GM21367 (cell line): ENCODE results near the gene FMN1.
"Not testable (repeated sequence)": the region's sequence is repeated elsewhere in the genome, so short reads cannot be mapped to it uniquely, and the experiment has no call there.

Experiments used
- ATAC-seq: cut with Tn5 transposase; IDR thresholded peaks from one replicate; pipeline ENCODE4 v1.9.1; 2021; ENCODE audit not compliant: unreplicated experiment

FMN1 gene

DNA sequence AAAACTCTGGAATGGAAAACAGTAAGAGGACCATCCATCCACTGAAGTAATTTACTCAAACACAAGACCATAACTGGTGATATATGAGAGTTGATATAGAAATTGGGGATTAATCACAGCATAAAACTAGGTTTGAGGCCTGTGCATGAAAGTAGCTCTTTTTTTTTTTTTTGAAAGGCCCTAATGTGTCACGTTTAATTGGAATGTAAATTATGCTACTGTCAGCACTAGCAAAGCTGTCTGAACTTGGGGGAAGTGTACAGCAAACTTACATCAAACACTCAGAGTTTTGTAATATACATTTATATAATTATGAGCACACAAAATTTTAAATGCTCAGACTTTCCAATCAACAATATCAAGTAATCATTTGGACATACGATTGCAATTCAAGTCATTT lies 322.6 kb downstream of the FMN1 start:
- ATAC-seq: no peak

DNA sequence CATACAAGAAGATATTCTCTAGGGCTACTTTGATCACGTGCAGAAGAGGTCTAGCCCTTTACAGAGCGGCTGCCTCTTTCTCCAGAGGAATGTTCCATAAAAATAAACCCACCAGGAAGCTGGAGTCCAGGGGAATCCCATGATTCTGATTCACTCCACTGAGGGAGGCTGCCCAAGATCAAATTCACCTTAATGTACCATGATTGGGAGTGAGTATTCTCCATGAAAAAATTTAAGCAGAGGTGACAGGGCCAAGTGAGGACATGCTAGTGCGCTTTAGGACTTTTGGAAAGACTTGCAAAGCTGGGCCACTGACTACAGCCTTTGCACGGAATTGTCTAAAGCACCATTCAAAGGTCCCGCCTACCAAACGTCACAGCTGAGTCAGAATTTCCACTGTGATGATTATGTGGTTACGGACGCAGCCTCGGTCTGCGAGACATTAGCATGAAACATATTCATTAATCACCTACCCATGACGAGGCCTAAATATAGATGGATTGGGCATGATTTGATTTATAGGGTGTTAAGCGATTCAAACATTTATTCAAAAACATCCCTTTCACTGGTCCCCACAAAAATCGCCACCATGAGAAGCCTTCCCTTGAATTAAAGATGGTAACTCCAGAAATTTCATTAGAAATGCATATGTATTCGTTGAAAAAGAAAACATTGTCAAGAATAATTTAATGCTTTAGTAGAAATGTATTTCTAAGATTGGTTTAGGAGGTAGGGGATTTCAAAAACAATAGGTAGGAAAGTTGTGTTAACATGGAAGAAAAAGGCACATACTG lies 324.1 kb downstream of the FMN1 start:
- peak; percentile 53 for ATAC-seq

DNA sequence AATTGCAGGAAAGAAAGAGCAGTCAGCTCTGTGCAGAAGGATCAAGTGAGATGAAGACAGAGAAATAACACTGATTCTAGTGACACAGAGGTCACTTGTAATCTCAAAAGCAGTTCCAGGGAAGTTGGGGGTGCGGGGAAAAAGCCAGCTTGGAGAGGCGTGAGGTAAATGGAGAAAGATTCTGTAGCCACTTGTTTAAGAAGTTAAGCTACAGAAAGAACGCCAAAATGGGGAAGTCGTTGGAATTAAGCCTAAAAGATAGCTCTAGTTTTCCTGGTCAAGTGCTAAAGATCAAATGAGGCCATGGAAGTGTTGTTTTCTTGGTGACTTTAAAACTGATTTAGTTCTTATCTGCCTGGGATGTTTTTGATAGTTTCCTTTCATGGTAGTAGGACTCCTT lies 324.7 kb downstream of the FMN1 start:
- ATAC-seq: no peak

DNA sequence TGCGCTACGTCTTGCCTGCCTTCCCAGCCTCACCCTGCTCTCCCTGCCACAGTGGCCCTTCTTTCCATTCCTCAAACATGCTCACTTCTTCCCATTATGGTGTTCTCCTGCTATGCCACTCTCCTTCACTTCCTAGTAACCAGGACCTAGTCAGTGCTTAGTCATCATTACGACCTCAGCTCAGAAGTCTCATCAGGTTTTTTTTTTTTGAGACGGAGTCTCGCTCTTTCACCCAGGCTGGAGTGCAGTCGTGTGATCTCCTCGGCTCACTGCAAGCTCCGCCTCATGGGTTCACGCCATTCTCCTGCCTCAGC lies 327.2 kb downstream of the FMN1 start:
- ATAC-seq: no peak

DNA sequence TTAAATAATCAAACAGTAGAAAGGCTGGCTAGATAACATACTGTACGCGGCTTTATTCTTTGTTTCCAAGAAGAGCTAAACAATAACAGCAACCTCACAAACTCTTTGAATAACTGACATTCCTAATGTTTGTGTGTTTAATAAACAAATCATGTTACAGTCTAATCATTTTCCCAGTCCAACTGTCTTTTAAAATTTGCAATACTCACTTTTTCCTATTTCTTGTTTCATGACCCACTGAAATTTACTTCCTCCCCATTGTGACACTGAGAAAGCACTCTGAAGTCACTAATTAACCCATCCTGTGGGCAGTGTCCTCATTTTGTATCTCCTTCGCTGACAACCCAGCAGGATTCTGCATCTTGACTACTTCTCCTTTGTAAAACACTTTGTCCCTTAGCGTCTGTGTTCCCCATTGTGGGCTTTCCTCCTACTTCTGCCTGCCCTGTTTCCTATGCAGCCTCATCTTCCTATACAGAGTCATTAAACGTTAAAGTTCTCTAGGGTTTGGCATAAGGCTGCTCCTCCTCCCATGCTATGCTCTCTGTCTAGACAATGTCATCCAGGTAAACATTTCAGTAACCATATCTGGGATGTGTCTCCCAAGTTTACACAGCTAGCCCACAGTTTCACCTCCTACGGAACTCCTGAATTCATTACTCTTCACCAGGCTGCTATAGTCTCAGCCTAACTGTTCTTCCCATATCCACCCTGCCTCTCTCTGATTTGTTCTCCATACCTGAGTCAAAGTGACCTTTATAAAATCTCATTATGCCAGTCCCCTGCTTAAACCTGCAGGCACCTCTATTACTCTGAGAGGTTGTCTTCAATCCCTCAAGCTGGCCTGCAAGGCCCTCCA lies 327.8 kb downstream of the FMN1 start:
- ATAC-seq: no peak

DNA sequence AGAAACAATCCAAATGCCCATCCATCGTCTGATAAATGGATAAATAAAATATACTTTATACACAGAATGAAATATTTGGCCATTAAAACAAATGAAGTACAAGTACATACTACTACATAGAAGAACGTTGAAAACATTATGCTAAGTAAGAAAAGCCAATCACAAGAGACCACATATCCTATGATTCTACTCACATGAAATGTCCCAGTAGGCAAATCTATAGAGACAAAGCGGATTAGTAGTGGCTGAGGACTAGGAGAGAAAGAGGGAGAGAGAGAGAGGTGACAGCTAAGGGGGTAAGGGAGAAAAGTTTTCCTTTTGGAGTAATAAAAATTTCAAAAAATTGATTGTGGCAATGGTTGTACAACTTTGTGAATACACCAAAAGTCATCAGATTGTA lies 329.7 kb downstream of the FMN1 start:
- ATAC-seq: no peak

DNA sequence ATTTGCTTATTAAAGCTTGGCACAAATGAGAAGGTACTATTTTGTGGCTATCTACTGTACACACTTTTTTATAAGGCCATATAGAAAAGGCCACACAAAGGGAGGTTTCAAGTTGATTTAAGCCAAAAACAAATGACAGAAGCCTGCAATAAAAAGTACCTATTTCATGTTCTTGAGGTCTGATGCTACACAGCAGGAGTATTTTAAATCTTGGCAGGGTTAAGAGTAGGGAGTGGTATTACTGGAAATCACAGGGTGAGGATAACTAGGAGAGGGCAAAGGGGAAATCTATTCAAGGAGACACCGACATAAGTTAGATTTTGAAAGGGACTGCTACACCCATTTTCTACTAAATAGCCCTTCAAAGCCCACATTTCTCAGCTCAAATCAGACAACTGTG lies 330.5 kb downstream of the FMN1 start:
- ATAC-seq: no peak

DNA sequence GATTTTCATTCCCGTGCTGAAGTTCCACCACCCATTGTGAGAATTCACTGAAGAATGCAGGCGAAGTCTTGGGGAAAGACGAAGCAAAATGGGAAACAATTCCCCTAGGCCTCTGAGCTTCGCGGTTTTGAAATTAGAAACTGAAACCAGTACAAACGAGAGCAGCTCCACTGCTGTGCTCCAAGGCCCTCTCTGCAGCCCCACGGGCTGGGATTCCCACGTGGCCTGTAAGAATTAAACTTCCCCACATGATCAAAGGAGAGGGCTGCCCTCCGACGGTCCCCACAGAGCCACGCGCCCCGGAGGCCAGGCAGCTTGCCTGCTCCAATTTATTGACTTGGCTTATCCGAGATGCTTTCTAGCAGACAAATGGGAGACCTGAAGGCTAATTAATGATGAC lies 332.8 kb downstream of the FMN1 start:
- ATAC-seq: no peak

DNA sequence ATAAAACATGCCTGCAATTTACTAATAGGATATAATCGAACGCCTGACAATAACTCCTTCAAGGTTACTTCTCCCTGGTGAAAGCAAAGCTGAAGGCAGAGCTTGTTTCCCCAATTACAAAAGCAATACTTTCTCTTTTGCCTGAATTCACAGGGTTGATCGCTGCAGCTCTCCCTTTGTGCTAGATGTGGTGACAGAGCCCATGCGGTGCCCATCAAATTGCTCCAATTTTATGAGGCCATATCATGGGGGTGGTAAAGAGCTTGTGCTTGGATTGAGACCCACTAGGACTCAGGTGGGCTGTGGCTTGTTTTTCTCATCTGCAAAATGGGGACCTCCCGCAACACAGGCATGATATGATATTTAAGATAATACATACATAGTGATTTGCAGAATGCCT lies 333.3 kb downstream of the FMN1 start:
- ATAC-seq: no peak

DNA sequence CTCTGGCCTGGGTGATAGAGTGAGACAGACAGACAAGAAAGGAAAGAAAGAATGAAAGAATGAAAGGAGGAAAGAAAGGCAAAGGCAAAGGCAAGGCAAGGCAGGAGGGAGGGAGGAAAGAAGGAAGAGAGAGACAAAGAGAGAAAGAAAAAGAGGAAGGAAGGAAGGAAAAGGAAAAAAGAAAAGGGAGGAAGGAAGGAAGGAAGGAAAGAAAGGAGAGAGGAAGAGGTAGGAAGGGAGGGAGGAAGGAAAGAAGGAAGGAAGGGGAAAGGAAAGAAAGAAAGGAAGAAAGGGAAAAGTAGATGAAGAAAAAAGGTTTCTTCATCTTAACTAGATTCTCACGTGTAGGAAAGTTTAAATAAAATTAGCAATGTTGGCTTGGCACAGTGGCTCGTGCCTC lies 334.5 kb downstream of the FMN1 start:
- no peak for ATAC-seq

DNA sequence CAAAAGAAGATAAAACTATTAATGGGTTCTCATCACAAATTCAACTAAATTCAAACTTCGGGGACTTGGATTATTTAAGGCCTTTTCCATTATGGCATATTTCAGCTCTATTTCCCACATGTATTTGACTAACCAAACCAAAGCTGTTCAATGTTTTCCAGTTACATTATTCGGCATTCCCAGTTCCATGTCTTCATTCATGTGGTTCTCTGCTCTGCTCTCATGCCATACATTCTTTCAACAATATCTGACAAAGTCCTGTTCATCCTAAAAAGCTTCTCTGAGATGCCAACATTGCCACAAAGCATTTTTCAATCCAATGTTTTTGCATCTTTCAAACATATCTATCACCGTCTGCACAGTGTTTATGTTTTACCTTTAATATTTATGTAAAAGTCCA lies 335.3 kb downstream of the FMN1 start:
- no peak for ATAC-seq

DNA sequence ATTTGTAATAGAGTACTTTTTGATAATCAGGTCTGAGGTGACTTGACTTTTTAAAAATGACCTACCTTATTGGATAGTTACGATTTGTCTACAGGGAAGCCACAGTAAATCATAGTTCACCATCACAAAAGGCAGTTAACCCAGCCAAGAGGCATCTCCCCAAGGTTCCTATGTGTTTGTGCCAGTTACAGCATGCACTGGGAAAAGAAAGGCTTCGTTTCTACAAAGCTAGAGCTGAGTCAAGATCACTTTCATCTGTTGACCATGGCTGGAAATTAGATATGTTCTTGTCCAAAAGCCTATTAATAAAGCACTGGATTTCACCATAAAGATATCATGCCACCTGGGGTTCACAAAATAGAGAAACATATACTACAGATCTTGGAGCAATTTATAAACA lies 336.8 kb downstream of the FMN1 start:
- no peak for ATAC-seq

DNA sequence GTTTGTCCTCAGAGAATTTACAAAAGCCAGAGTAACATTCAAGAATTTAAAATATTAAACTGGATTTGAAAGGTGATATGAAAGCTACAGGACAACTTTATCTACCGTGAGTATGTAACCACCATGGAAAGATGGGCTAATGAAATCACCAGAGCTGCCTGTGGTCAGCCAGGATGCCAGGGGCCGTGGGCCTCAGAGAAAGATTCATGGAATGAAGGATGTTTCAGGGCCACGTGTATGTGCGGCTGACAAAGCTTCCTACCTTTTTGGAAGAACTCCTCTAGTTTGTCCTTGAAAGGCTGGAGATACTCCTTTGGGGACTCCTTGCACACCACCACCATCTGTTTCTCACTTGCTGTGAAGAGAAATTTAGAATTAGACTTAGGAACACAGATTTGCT lies 337.8 kb downstream of the FMN1 start:
- no peak for ATAC-seq

DNA sequence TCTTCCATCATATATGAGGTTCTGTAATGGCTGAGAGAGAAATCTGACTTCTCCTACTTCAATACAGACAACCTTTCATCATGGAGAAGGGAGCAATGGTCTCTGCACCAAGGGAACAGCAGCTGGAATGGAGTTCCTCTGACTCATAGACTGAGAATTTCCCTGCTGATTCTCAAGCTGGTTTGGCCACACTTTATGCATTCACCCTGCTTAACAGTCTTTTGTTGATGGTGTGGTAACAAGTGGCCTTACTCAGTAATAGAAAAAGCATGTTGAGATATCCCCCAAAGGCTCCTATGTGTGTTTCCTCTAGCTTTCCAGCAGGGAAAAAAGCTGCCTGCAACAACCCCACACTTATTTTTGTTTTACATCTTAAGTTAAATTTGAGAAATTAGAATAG lies 338.6 kb downstream of the FMN1 start:
- ATAC-seq: no peak

DNA sequence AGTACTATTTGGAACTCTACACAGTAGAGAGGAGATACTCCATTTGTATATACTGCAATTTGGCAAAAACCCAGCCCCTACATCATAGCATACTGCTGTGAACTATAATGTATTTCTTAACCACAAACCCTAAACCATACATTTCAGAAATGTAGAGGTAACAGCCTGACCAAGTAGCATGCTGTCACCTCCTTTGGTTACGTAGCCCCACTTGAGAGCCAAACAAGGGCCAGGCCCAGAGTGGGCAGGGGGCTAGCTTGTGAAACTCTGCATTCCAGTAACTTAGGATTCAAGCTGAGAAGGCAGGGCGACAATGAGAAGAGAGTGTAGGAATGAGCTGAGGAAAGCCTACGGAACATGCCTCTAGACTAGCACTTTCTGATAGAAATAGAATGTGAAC lies 340.9 kb downstream of the FMN1 start:
- ATAC-seq: no peak

DNA sequence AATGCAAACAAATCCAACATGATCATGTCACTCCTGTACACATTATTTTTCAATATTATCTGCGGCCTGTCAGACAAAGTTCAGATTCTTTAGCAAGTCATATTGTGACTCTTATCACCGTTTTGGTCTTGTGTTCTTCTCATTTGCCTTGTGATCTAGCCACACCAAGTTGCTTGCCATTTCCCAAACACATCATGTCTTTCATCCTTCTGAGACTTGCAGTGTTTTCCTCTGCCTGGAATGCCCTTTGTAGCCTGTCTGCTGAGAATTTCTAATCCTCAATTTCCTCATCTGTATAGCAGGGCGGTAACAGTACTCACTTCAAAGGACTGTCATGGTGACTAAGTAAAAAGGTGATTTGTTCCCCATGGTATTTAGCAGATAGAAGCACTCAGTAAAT lies 341.7 kb downstream of the FMN1 start:
- ATAC-seq: no peak

DNA sequence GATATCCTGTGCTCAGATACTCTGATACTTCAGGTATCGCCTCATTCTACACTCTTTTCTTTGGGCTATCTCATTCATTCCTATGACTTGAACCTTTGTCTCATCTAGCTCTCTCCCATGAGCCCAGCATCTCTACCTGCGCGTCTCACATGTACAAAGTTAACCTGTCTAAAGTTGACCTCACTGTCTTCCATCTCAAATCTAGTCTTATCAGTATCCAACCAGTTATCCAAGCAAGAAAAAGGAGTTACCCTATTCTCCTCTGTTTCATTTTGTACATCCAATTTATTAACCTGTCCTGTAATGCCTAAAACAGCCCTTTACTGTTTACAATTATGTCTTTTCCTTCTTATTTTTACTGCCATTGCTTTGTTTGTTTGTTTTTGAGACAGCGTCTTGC lies 342.5 kb downstream of the FMN1 start:
- ATAC-seq: no peak

DNA sequence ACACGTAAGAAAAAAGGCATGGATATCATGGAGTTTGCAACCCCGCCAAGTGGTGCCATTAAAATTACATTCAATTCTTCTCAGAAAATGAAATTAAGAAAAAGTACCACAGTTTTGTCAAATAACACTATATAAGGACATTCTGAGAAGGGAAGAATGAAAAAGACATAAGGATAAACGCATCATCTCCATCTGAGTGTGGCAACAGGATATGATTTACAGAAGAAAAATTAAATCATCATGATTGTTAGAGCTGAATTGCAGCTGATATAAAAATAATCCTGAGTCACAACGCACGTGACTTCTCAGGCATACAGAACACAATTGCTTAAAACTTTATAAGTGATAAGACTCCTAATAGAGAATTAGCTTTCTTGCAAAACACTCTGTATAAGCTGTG lies 342.9 kb downstream of the FMN1 start:
- ATAC-seq: no peak

DNA sequence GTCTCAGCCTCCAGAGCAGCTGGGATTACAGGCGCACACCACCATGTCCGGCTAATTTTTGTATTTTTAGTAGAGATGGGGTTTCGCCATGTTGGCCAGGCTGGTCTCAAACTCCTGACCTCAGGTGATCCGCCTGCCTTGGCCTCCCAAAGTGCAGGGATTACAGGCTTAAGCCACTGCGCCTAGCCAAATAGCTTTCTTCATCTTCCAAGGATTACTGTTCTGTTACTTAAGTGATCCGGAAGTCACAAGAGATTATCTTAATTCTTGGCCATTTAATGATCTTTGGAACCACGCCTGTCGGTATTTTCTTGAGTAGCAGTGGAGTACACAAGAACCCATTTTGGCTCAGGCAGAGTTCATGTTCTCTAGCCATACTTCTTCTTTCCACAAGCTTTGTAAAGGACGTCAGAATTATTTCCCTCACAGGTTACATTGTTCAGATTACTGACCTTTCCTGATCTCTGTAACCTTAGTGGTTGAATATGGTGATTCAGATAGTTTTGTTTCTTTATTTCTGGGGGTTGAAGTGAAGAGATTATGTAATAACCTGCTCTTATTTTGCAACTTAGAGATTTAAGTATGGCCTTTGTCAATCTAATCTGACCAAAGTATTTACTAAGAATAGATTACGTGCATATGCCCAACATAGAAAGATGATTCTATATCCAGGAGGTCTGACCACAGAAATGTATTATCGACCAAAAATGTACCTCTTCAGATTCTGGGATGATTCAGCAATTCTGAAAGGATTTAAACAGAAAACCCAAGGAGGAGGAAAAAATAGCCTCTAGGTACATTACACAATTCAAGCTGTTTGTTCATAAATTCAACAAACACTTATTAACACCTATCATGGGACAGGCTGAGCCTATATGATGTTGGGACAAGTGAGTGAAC lies 344.5 kb downstream of the FMN1 start:
- ATAC-seq: no peak

DNA sequence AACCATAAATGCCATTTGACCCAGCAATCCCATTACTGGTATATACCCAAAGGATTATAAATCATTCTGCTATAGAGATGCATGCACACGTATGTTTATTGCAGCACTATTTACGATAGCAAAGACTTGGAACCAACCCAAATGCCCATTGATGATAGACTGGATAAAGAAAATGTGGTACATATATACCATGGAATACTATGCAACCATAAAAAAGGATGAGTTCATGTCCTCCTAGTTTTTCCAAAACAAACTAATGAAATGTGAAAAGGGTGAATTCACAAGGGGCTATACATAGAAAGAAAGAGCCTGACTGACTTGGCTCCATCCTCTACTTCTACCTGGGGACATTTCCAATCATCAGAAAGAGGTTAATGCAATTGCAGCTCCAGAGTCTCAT lies 347.8 kb downstream of the FMN1 start:
- ATAC-seq: not testable (repeated sequence)

DNA sequence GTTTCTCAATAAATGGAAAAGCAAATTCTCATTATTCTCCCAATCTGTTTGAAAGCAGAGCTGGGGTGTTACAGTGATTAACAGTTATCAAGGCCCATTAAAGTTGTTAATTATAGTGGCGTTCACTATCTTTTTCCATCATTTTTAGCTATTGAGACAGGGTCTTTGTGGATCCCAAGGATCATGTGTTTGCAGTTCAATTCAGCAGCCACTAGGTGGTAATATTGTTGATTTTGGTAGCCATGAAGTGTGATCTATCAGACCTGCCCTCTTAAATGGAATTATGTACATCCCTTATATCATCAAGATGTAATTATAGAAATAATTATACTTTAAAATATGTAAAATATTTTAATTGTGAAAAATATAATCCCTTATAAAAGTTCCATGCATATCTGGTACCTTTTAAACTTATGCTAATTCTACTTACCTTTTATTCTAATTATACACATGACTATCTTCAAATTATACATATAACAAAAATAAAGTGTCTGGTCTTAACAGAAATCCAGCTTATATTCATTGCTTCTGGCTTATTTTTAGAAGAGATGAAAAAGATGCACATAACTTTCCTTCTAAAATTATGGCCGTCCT lies 350.3 kb downstream of the FMN1 start:
- no peak for ATAC-seq
